ENCODE results near the gene IGF2BP2.

Gene IGF2BP2

DNA sequence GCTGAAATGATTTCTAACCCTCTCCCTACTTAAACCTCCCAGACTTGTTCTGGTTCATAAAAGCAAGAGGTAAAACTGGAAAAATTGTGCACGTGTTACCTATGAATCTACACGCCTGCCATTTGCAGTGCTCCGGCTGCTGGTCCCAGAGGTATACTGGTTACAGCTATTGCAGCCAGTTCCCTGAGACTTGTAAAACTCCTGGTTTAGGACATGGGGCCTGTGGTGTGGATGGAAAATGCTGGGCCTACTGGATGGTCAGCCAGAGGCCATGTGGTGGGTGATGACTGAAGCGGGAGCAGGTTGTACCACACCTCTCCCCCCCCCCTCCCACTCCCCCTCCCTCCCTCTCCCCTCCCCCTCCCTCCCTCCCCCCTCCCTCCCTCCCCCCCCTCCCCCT is 193.7 kb downstream of the IGF2BP2 start:
- FAIRE-seq, result no peak

DNA sequence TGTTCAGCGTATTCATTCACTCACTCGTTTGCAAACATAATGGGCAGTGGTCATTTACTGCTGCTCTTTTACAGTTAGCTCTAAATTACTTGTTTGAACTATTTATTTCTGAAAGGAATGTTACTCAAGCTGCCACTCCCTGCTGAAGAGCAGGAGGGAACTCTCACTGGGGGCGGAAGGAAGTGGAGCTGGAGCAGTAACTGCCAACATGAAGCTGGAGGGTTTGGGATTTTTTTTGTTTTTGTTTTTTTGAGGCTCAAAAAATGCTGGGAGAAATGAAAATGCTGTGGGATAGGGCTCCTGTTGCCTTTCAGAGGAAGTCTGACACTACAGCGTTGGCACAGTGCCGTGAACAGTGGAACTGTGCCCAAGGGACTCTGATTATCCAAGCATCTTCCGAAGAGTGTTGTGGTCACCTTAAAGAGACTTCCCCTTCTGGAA is 194.6 kb downstream of the IGF2BP2 start:
- no peak for FAIRE-seq

DNA sequence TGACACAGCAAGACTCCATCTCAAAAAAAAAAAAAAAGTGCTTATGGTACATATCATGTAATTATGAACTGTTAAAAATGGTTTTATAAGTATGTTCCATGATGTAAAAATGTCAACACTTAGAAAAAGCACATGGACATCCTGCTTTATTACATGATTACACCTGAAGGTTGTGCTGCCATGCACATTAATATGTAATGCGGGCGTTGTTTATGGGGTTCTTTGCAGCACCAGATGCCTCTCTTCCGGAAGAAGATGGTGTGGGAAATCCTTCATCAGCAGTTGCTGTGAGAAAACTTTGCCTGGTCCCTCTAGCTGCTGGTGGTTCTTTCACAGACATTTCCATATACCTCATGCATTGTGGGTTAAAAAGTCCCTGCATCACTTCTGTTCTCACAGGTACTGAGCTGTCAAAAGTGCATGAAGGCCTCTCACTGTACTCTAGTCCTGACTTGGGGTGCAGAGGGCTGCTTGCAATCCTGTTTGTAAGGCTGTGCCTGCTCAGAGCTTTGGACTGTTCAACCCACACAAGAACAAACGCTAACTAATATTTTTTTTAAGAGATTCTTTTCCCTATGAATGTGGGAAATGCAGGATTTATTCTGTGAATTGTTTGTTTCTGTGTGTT is 195.2 kb downstream of the IGF2BP2 start:
- FAIRE-seq, result no peak

DNA sequence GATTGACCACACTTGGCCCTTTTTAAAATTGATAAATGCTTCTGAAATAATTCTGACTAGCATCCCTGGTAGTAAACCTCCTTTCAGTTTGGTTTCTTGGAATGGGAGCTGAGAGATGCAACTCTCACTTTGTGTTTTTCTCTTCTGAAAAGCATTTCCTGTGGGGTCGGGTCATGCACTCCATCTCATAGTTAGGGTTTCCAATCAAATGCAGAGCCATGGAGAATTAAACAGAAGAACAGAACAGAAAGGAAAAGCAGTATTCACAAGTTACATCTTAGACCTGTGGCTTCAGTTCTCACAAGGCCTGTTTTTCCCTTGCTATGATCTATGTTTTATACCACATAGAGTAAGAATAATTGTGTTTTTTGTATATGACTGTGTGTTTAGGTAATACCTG is 199.1 kb downstream of the IGF2BP2 start:
- FAIRE-seq, result no peak

DNA sequence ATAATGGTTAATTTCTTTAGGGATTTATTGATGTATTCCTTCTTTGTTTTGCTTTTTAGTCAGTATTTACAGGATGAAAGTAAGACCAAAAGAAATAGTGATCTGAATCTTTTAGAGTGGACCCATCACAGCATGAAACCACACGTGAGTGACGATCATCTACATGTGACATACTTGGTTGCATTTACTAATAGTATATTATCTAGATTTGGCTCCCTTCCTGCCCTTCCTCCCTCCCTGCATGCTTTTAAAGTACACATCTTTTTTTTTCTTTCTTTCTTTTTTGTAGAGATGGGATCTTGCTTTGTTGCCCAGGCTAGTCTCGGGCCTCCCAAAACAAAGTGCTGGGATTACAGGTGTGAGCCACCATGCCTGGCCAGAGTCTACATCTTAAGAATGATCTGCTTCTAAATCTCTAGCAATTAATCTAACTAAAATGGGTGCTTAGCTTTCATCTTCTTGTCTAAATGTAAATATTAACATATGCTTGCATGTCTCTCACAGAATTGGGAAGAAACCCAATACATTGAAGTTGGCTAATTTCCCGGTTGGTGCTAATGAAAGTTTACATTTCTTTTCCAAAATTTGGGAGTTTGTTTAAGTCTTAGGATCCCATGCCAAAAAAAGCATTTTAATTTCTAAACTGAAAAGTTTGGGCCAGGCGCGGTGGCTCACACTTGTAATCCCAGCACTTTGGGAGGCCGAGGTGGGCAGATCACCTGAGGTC is 200.7 kb downstream of the IGF2BP2 start:
- no peak for FAIRE-seq

DNA sequence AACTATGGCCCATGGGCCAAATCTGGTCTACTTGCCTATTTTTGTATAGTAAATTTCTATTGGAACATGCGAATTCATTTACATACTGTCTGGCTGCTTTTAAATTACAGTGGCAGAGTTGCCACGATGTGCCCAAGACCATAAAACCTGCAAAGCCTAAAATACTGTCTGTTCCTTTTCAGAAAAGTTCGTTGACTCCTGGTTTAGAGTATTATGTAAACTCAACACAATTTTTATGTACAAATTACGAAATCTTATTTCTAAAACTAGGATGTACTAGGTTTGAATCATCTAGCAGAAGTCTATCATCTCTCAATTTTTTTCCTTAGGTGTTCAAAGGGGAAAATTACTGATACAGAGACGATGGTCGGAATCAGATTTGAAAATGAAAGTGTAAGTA is 211.8 kb downstream of the IGF2BP2 start:
- no peak for FAIRE-seq

DNA sequence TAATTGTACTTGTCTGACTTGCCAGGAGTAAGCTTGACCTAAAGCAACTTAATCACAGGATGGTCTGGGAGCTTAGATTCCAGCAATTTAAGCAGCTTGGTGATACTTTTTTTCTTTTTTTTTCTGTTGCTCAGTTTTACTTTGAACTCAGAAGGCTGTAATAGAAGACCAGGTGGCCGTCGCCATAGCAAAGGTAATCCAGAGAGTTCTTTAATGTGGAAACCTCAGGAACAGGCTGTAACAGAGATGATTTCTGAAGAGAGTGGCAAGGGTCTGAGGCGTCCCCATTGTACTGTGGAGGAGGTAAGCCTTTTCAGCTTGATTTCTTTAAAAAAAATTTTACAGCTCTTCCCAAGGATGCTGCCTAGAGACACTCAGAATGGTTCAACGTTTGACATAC is 218.6 kb downstream of the IGF2BP2 start:
- FAIRE-seq, result no peak

DNA sequence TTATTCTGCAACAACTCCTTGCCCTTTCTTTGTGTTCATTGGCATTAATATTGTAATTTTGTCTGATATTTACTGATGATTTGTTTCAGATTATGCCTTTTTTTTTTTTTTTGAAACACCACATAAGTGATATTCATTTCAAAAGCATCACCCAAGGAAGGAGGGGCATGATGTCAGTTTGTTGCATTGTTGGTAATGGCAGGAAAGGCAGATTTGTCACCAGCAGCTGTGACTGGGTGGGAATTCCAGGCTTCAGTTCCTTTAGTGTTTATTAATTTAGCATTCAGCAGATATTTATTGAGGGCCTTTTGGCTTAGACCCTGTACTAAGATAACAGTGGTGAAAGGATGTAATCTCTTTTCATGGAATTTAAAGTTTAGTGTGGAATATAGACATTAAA is 219.3 kb downstream of the IGF2BP2 start:
- no peak for FAIRE-seq

DNA sequence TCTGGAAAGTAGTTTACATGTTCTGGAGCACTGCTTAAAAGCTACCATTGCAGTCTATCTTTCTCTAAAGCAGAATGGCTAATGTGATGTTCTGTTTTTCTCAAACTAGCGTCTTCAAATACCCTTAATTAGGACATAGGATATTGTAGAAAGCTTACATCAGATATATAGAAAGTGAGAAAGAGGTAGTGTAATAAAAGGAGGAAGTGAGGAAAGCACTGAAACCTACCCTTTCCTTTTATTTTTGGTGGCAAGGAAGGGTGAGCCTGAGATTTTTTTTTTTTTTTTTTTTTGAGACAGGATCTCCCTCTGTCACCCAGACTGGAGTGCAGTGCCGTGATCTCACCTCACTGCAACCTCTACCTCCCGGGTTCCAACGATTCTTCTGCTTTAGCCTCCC is 229.3 kb downstream of the IGF2BP2 start:
- no peak for FAIRE-seq

DNA sequence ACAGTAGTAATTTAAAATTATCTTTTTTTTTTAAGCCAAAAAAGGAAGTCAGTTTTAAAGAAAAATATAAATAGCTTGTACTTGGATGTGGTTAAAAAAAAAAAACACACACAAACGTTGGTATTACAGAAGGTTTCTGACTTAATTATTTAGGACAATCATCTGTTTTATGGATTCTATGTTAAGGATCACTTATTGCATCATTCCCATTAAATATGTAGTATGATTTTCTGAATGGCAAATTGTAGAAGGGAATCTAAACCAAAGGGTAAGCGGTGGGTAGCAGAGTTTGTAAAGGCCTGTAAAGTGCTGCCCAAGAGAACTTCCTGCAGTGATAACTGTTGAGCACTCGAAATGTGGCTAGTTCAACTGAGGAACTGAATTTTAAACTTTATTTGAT is 230.8 kb downstream of the IGF2BP2 start:
- FAIRE-seq, result no peak
